Eye (tissue), 1 donor: ENCODE data around the gene DIS3L2.

Experiments used
- DNase-seq: peaks from one replicate; pipeline ENCODE4 v3.0.0-alpha.2; 2015

DIS3L2 gene

GRCh38 chr2:232234922-232235615, 273.6 kb downstream of the DIS3L2 start:
- DNase-seq, result peak; percentile 10

GRCh38 chr2:232235716-232236115, 274.2 kb downstream of the DIS3L2 start:
- peak; percentile 52 for DNase-seq

- DNase-seq, result no peak
These were observed 274.7 kb downstream of the DIS3L2 start for GRCh38 chr2:232236200-232236599.

GRCh38 chr2:232237464-232237863, 276.0 kb downstream of the DIS3L2 start:
- no peak for DNase-seq

GRCh38 chr2:232238108-232238507, 276.6 kb downstream of the DIS3L2 start:
- no peak for DNase-seq

- DNase-seq, result no peak
These were observed 277.1 kb downstream of the DIS3L2 start for GRCh38 chr2:232238596-232238995.

- no peak for DNase-seq
These were observed 278.6 kb downstream of the DIS3L2 start for GRCh38 chr2:232239951-232240681.

GRCh38 chr2:232240906-232241305, 279.4 kb downstream of the DIS3L2 start:
- DNase-seq, result no peak

- no peak for DNase-seq
These were observed 280.8 kb downstream of the DIS3L2 start for GRCh38 chr2:232242316-232242715.

GRCh38 chr2:232245111-232245510, 283.6 kb downstream of the DIS3L2 start:
- no peak for DNase-seq

GRCh38 chr2:232246245-232246644, 284.7 kb downstream of the DIS3L2 start:
- no peak for DNase-seq

GRCh38 chr2:232249096-232249495, 287.6 kb downstream of the DIS3L2 start:
- no peak for DNase-seq

GRCh38 chr2:232250246-232251175, 289.0 kb downstream of the DIS3L2 start:
- DNase-seq, result no peak

GRCh38 chr2:232255033-232255432, 293.5 kb downstream of the DIS3L2 start:
- DNase-seq, result no peak

- peak; percentile 62 for DNase-seq
These were observed 298.6 kb downstream of the DIS3L2 start for GRCh38 chr2:232260075-232260474.

GRCh38 chr2:232261776-232262175, 300.3 kb downstream of the DIS3L2 start:
- DNase-seq, result no peak

- DNase-seq, result no peak
These were observed 301.8 kb downstream of the DIS3L2 start for GRCh38 chr2:232263295-232263694.

GRCh38 chr2:232264081-232264480, 302.6 kb downstream of the DIS3L2 start:
- no peak for DNase-seq

- DNase-seq, result no peak
These were observed 303.8 kb downstream of the DIS3L2 start for GRCh38 chr2:232265329-232265728.

GRCh38 chr2:232268636-232269165, 307.2 kb downstream of the DIS3L2 start:
- DNase-seq, result no peak

GRCh38 chr2:232269867-232270266, 308.4 kb downstream of the DIS3L2 start:
- no peak for DNase-seq

- DNase-seq, result no peak
These were observed 312.6 kb downstream of the DIS3L2 start for GRCh38 chr2:232273903-232274643.
